GM19328 (cell line): Measurements from ENCODE around the gene PCA3.
A peak's percentile ranks its signal among the peaks of the same experiment; 100 is the strongest.

Source experiments
- ATAC-seq: cut with Tn5 transposase; IDR thresholded peaks from one replicate; pipeline ENCODE4 v1.9.1; 2021; ENCODE audit warnings: mild to moderate bottlenecking, moderate library complexity; ENCODE audit not compliant: unreplicated experiment

The PCA3 gene

GRCh38 chr9:76756268-76756640, 8.0 kb upstream of the PCA3 start:
- peak; percentile 10 for ATAC-seq

- no peak for ATAC-seq
These were observed 7.1 kb upstream of the PCA3 start for GRCh38 chr9:76756941-76757673.

DNA sequence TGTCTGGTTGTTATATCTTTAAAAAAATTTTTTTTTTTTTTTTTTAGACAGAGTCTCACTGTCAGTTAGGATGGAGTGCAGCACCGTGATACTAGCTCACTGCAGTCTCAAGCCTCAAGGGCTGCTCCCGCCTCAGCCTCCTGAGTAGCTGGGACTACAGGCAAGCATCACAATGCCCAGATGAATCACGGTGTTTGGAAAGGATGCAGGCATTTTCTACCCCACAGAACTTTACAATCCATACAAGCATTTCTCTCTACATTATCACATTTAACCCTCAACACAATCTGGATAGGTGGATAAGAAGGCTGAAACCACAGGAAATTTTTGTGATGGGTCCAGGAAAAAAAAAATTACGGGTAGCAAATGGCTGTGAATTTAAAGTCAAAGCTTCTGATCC, 5.8 kb upstream of the PCA3 start:
- ATAC-seq: no peak

DNA sequence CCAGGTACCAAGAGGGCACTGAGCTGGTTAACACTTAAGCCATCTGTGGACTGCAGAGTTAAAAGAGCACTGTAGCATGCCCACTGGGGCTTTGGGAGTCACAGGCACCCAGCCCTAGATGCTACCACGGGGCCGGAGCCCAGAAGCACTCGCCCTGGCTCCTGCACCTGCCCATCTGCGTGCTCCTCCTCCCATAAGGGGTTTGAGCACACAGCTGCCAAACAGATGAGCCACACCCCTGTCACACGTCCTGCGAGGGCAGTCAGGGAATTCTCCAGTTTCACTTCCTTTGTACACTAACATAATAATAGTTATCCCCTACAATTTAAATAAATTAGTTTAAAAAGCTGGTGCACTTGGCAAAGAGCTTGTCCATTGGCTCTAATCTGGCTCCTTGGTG, 4.5 kb upstream of the PCA3 start:
- no peak for ATAC-seq

DNA sequence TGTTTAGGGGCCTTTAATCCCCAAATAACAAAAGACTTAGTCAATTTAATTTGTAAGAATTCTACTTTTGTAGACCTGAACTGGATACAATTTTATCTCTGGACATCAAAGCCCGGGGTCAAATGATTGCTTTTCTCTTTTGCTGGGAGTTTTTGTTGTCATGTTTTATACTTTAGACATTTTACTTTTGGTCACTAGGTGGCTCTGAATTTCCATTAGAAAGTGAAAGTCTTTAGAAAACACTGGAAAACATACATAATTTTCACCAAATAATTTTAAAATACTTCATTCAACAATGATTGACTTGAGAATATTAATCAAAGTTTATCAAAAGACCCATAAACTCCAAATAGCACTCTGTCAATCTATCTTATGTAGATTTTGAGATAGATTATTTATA, 2.8 kb upstream of the PCA3 start:
- ATAC-seq: no peak

DNA sequence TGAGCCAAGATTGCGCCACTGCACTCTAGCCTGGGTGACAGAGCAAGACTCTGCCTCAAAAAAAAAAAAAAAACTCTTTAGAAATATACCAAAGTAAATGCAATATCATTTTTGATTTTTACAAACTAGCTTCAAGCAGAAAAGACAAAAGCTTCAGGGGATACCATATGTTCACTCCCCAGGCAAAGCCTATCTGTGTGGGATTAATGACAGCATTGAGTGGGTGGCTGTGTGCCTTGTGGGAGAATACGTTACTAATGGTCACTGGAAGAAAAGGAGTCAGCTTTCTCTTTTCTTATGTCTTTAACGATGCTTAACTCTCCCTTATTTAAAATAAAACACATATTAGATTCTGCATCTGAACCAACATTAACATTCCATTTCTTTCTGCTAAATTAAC, 1.9 kb downstream of the PCA3 start:
- no peak for ATAC-seq

DNA sequence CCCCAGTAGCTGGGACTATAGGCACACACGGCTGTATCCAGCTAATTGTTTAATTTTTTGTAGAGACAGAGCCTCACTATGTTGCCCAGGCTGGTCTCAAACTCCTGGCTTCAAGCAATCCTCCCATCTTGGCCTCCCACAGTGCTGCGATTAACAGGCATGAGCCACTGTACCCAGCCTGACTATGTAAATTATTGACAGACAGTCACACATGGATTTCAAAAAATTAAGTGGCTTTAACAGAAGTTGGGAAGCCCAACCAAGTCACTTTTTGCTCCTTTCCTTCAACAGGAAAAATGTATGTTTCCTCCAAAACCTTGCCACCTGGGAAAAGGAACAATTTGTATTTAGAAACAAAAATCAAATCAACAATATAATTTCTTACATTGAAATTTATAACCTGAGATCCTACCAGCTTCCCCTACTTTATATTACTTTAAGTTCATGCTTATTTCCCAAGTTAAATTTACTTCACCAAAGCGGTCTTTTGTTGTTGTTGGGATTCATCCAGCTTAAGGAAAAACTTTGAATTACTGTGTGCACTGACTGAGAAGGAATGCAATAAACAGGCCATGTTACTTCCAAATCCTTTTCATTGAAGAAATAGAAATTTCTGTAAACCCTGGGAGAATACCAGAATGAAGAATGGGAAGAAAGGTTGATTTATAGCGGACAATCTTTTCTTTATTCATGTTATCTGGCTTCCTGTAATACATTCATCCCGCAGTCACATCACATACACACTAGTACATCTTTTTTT, 8.6 kb downstream of the PCA3 start:
- no peak for ATAC-seq

DNA sequence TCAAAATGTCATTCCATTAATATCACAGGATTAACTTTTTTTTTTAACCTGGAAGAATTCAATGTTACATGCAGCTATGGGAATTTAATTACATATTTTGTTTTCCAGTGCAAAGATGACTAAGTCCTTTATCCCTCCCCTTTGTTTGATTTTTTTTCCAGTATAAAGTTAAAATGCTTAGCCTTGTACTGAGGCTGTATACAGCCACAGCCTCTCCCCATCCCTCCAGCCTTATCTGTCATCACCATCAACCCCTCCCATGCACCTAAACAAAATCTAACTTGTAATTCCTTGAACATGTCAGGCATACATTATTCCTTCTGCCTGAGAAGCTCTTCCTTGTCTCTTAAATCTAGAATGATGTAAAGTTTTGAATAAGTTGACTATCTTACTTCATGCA, 20.6 kb downstream of the PCA3 start:
- ATAC-seq: no peak

DNA sequence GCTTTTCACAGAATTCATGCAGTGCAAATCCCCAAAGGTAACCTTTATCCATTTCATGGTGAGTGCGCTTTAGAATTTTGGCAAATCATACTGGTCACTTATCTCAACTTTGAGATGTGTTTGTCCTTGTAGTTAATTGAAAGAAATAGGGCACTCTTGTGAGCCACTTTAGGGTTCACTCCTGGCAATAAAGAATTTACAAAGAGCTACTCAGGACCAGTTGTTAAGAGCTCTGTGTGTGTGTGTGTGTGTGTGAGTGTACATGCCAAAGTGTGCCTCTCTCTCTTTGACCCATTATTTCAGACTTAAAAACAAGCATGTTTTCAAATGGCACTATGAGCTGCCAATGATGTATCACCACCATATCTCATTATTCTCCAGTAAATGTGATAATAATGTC, 21.3 kb downstream of the PCA3 start:
- no peak for ATAC-seq

- ATAC-seq: no peak
These were observed 23.4 kb downstream of the PCA3 start for GRCh38 chr9:76787677-76788076.

- no peak for ATAC-seq
These were observed 25.6 kb downstream of the PCA3 start for GRCh38 chr9:76789840-76790239.

GRCh38 chr9:76793784-76794431, 29.7 kb downstream of the PCA3 start:
- no peak for ATAC-seq

- ATAC-seq: no peak
These were observed 32.1 kb downstream of the PCA3 start for GRCh38 chr9:76796296-76796695.

DNA sequence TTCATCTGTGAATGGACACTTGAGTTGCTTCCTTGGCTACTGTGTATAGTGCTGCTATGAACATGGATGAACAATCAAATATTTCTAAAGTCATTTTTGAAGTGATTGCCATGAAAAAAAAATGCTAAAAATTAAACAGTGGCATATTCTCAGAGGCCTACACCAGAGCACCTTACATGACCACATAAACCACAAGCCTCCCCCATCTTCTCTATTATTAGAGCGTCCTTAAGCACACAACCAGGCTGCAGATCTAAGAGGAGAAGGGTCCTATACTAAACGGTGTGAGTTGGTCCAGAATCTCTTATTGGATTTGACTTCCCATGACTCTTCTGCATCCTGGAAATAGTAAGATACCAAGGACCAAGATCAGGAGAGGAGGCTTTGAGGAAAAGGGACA, 34.3 kb downstream of the PCA3 start:
- ATAC-seq: no peak

DNA sequence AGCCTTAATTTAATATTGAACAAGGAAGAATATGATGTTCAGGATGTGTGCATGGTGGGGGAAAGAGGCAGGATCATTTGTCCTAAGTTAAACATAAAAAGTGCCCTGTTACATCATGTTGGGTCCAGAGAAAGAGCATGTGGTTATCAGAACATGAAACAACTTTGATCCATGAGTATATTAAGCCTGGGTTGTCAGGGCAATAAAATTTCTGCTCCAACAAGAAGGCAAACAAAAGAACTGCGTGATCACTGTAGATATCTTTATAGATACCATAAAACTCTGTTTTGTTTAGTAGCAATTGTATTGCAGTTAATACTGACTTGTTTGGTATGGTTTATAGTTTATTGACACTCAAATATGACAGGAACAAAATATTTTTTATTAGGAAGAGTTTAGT, 35.2 kb downstream of the PCA3 start:
- no peak for ATAC-seq

GRCh38 chr9:76800901-76801300, 36.7 kb downstream of the PCA3 start:
- ATAC-seq: no peak

GRCh38 chr9:76803083-76803482, 38.8 kb downstream of the PCA3 start:
- ATAC-seq: no peak

- ATAC-seq: no peak
These were observed 39.5 kb downstream of the PCA3 start for GRCh38 chr9:76803762-76804161.

DNA sequence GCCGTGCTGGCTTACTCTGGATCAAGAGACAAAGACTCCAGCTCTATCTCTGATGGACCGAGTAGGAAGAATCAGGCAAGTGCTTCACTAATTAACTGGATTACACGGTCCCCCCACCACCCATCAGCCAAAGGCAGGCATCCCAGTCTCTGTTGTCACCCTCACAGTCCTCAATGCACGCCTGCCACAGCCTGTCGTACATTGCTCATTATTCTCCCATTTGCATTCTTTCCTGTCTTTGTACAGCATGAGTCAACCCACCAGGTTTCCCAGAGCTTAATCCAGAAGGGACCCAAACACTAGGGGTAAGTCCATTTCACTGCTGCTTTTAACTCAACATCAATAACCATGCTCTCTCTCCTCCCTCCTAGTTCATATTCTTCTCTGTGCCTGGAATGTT, 44.4 kb downstream of the PCA3 start:
- ATAC-seq: no peak

DNA sequence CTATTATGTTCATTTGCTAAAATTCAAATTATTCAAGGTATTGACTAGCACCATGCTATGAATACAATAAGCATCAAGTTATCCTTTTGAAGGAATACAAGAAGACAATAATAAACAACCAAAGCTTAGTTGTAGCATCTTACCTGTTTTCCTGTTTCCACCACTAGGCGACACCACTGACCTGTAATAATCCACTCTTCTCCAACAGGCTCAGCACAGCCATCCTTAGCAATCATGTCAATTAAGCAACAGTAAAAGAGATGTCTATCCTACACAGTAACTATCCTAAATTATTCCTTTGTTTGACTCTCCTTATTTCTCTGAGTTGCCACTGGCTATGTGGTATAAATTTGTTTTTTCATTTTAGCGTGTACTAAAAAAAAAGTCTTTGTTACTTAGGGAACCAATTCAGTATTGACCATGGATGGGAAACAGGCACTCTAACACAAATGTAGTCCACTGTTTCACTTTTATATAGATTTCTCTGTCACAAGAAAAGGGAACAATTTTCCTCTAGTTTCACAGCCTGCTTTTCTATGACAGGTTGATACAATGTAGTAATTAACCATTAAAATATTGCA, 46.2 kb downstream of the PCA3 start:
- peak; percentile 72 for ATAC-seq

DNA sequence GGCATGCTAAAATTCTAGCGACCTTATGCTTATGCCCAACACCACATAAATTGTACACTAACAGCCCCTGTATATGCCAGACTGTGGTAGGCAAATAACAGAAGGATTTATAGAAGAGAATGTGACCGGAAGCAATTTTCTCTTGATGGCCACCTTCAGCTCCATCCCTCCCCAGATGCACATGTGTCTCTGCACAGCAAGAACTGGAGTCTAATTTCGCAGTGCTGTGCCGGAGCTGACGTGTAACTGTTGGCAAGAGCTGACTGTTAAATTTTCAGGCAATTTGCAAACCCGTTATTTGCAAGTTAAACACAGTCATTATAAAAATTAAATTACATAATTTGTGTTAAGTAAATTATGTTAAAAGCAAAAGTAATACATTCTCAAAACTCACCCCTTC, 48.4 kb downstream of the PCA3 start:
- no peak for ATAC-seq

DNA sequence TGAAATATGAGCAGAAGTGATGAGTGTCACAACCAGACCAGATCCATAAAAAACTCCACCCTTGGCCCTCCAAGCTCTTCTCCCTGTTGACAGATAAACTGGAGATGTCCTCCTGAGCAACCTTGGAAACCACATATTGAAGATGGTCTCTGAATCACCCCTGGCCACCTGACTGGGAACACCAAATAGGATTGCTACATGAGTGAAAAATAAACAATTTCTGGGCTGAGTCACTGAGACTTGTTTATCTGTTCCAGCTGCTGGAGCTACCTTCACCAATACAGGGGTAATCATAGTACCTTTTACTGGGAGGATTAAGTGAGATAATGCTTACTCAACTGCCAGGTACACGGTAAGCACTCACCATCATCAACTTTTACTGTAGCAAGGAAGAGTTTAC, 53.3 kb downstream of the PCA3 start:
- no peak for ATAC-seq
